Measurements from ENCODE around the gene SULT1B1. TPM values are rescaled to one million over a fixed set of nuclear protein-coding genes. Genes with fewer than 3 reads are reported as not detected.

SULT1B1 gene
- total RNA-seq, 1 experiment from 2014 or later = 0.05 TPM

DNA sequence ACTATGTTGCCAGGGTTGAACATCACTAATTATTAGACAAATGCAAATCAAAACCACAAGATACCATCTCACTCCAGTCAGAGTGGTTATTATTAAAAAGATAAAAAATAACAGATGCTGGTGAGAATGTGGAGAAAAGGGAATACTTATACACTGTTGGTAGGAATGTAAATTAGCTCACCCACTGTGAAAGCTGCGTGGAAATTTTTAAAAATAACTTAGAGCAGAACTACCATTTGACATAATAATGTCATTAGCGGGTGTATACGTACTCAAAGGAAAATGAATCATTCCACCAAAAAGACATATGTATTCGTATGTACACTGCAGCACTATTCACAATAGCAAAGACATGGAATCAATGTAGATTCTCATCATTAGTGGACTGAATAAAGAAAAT is 58.7 kb downstream of the SULT1B1 start:
- DNase-seq (ENCODE audit: low read depth, low spot score) = no peak
- POLR2A ChIA-PET = no interaction called here
- no peaks in the 10 kb centered on the region for H3K27me3 ChIP-seq (ENCODE audit: control insufficient read depth, insufficient read depth, low read length)
- no peaks in the 10 kb centered on the region for H3K4me1 ChIP-seq (ENCODE audit: control insufficient read depth, insufficient read depth, low read length)
- H3K9me3 ChIP-seq (ENCODE audit: control insufficient read depth, insufficient read depth, low read depth, low read length) = no peaks in the 10 kb centered on the region
- H3K27ac ChIP-seq (ENCODE audit: low read length) = no peak overlapping the region
- TF ChIP-seq CTCF (IDR thresholded peaks at IDR 0.05) (no peak), POLR2AphosphoS5 (IDR thresholded peaks at IDR 0.05; ENCODE audit: low read depth, low read length) (no peak), TCF7L2 (IDR thresholded peaks at IDR 0.05; ENCODE audit: low read depth, low read length) (no peak), SIN3A (IDR thresholded peaks at IDR 0.05; ENCODE audit: borderline replicate concordance, insufficient read depth, low read depth, low read length) (no peak)
- TF ChIP-seq, protein P1, sequence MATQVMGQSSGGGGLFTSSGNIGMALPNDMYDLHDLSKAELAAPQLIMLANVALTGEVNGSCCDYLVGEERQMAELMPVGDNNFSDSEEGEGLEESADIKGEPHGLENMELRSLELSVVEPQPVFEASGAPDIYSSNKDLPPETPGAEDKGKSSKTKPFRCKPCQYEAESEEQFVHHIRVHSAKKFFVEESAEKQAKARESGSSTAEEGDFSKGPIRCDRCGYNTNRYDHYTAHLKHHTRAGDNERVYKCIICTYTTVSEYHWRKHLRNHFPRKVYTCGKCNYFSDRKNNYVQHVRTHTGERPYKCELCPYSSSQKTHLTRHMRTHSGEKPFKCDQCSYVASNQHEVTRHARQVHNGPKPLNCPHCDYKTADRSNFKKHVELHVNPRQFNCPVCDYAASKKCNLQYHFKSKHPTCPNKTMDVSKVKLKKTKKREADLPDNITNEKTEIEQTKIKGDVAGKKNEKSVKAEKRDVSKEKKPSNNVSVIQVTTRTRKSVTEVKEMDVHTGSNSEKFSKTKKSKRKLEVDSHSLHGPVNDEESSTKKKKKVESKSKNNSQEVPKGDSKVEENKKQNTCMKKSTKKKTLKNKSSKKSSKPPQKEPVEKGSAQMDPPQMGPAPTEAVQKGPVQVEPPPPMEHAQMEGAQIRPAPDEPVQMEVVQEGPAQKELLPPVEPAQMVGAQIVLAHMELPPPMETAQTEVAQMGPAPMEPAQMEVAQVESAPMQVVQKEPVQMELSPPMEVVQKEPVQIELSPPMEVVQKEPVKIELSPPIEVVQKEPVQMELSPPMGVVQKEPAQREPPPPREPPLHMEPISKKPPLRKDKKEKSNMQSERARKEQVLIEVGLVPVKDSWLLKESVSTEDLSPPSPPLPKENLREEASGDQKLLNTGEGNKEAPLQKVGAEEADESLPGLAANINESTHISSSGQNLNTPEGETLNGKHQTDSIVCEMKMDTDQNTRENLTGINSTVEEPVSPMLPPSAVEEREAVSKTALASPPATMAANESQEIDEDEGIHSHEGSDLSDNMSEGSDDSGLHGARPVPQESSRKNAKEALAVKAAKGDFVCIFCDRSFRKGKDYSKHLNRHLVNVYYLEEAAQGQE (IDR thresholded peaks at IDR 0.05; ENCODE audit: insufficient read depth in 1 of 2, low read depth in 2 of 2, low read length in 1 of 2) = no peak
- H3K36me3 ChIP-seq (ENCODE audit: control insufficient read depth, insufficient read depth, low read length) = no peaks in the 10 kb centered on the region
- no peak overlapping the region for H3K4me3 ChIP-seq (ENCODE audit: low read depth in 2 of 2, low read length in 2 of 2)
- in situ Hi-C loops (cut with HindIII; ENCODE audit: low pct_unique_long_range_greater_than_20kb, low sequenced_read_pairs) = no loop called here
- BruUV-seq (replicated peaks) = no TSS peak
- no peak for ATAC-seq
- CTCF ChIA-PET = no interaction called here
- intact Hi-C loops (cut with micrococcal nuclease; ENCODE audit: unreplicated experiment) = no loop called here

DNA sequence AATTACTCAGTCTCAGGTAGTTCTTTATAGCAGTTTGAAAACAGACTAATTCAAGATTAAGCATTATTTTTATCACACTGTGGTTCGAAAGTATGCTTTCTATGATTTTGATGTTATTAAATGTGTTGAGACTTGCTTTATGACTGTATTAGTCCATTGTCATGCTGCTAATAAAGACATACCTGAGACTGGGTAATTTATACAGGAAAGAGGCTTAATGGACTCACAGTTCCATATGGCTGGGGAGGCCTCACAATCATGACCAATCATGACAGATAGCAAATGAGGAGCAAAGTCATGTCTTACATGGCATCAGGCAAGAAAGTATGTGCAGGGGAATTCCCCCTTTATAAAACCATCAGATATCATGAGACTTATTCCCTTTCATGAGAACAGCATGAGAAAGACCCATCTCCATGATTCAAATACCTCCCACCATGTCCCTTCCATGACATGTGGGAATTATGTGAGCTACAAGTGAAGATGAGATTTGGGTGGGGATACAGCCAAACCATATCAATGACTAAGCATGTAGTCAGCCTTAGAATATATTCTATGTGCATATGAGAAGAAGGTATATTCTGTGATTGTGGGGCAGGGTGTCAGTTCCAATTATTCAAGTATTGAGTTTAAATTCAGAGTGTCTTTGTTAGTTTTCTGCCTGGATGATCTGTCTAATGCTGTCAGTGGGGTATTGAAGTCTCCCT is 62.7 kb downstream of the SULT1B1 start:
- no peaks in the 10 kb centered on the region for H3K27me3 ChIP-seq (ENCODE audit: control insufficient read depth, insufficient read depth, low read length)
- H3K9me3 ChIP-seq (ENCODE audit: control insufficient read depth, insufficient read depth, low read depth, low read length) = no peaks in the 10 kb centered on the region
- no peak overlapping the region for H3K4me3 ChIP-seq (ENCODE audit: low read depth in 2 of 2, low read length in 2 of 2)
- CTCF ChIA-PET = no interaction called here
- in situ Hi-C loops (cut with HindIII; ENCODE audit: low pct_unique_long_range_greater_than_20kb, low sequenced_read_pairs) (no loop called here), intact Hi-C loops (cut with micrococcal nuclease; ENCODE audit: unreplicated experiment) (loop anchor here (10.0 kb wide), 1 partner anchor 487 kb away; no protein-coding TSS in a partner anchor)
- ATAC-seq (no peak), DNase-seq (ENCODE audit: low read depth, low spot score) (no peak)
- no peaks in the 10 kb centered on the region for H3K36me3 ChIP-seq (ENCODE audit: control insufficient read depth, insufficient read depth, low read length)
- H3K4me1 ChIP-seq (ENCODE audit: control insufficient read depth, insufficient read depth, low read length) = no peaks in the 10 kb centered on the region
- TF ChIP-seq, protein P1 (IDR thresholded peaks at IDR 0.05; ENCODE audit: insufficient read depth in 1 of 2, low read depth in 2 of 2, low read length in 1 of 2) = no peak
- no peak for TF ChIP-seq TCF7L2 (IDR thresholded peaks at IDR 0.05; ENCODE audit: low read depth, low read length)
- TF ChIP-seq POLR2AphosphoS5 (IDR thresholded peaks at IDR 0.05; ENCODE audit: low read depth, low read length) = no peak
- TF ChIP-seq SIN3A (IDR thresholded peaks at IDR 0.05; ENCODE audit: borderline replicate concordance, insufficient read depth, low read depth, low read length) = no peak
- no peak for TF ChIP-seq CTCF (IDR thresholded peaks at IDR 0.05)
- H3K27ac ChIP-seq (ENCODE audit: low read length) = no peak overlapping the region
- POLR2A ChIA-PET = no interaction called here
- no TSS peak for BruUV-seq (replicated peaks)

Data from Panc1 (cell line).